ENCODE measurements around the gene USP7. TPM values are rescaled to one million over a fixed set of nuclear protein-coding genes. Genes with fewer than 3 reads are reported as not detected.
"Not testable (repeated sequence)": the region's sequence is repeated elsewhere in the genome, so short reads cannot be mapped to it uniquely, and the experiment has no call there.

Gene USP7
- total RNA-seq, 1 donor from 2014 or later, result 66.9 TPM

GRCh38 chr16:8920645-8921346, 42.9 kb downstream of the USP7 start:
- no peak for DNase-seq (ENCODE audit: low read depth)
- Histone ChIP-seq H3K36me3 (ENCODE audit: control insufficient read depth, insufficient read depth, low read length) (peaks cover 2% of the 10 kb centered on the region), H3K27me3 (ENCODE audit: control insufficient read depth, insufficient read depth, low read length) (no peaks in the 10 kb centered on the region), H3K4me3 (ENCODE audit: low read depth, low read length) (no peak overlapping the region)
- TF ChIP-seq CTCF (IDR thresholded peaks at IDR 0.05; ENCODE audit: insufficient read depth, low read length, poor library complexity, severe bottlenecking), result no peak

GRCh38 chr16:8919934-8920462, 43.7 kb downstream of the USP7 start:
- no peak for TF ChIP-seq CTCF (IDR thresholded peaks at IDR 0.05; ENCODE audit: insufficient read depth, low read length, poor library complexity, severe bottlenecking)
- H3K36me3 ChIP-seq (ENCODE audit: control insufficient read depth, insufficient read depth, low read length), result peaks cover 2% of the 10 kb centered on the region

GRCh38 chr16:8919089-8919933, 44.4 kb downstream of the USP7 start:
- no peak for DNase-seq (ENCODE audit: low read depth)
- Histone ChIP-seq H3K36me3 (ENCODE audit: control insufficient read depth, insufficient read depth, low read length) (peaks cover under 1% of the 10 kb centered on the region), H3K4me3 (ENCODE audit: low read depth, low read length) (no peak overlapping the region), H3K27me3 (ENCODE audit: control insufficient read depth, insufficient read depth, low read length) (no peaks in the 10 kb centered on the region)
- no peak for TF ChIP-seq CTCF (IDR thresholded peaks at IDR 0.05; ENCODE audit: insufficient read depth, low read length, poor library complexity, severe bottlenecking)

More at GRCh38 chr16:8919934-8920462, 43.7 kb downstream of the USP7 start:
- DNase-seq (ENCODE audit: low read depth), result no peak
- Histone ChIP-seq H3K27me3 (ENCODE audit: control insufficient read depth, insufficient read depth, low read length) (no peaks in the 10 kb centered on the region), H3K4me3 (ENCODE audit: low read depth, low read length) (no peak overlapping the region)

GRCh38 chr16:8917336-8917735, 46.4 kb downstream of the USP7 start:
- H3K4me3 ChIP-seq (ENCODE audit: low read depth, low read length); H3K36me3 ChIP-seq (ENCODE audit: control insufficient read depth, insufficient read depth, low read length); DNase-seq (ENCODE audit: low read depth); H3K27me3 ChIP-seq (ENCODE audit: control insufficient read depth, insufficient read depth, low read length): not testable (repeated sequence)

- Histone ChIP-seq H3K27me3 (ENCODE audit: control insufficient read depth, insufficient read depth, low read length) (no peaks in the 10 kb centered on the region), H3K36me3 (ENCODE audit: control insufficient read depth, insufficient read depth, low read length) (no peaks in the 10 kb centered on the region), H3K4me3 (ENCODE audit: low read depth, low read length) (no peak overlapping the region)
- DNase-seq (ENCODE audit: low read depth), result no peak
- no peak for TF ChIP-seq CTCF (IDR thresholded peaks at IDR 0.05; ENCODE audit: insufficient read depth, low read length, poor library complexity, severe bottlenecking)
Measured at GRCh38 chr16:8916541-8917225, 47.0 kb downstream of the USP7 start.
